Kidney epithelial cell (primary cell): ENCODE results near the gene PIK3CB. TPM values are rescaled to one million over a fixed set of nuclear protein-coding genes. Genes with fewer than 3 reads are reported as not detected.
"Not testable (repeated sequence)": the region's sequence is repeated elsewhere in the genome, so short reads cannot be mapped to it uniquely, and the experiment has no call there.

Source experiments
- DNase-seq: peaks from one replicate; pipeline ENCODE4 v3.0.0-alpha.2; 2010; ENCODE audit warnings: low read depth
- H3K27me3 ChIP-seq: 2 replicates; pipeline ENCODE4 v1.6.0; 2011; ENCODE audit warnings: low read length; ENCODE audit not compliant: control insufficient read depth, insufficient read depth
- H3K36me3 ChIP-seq: 2 replicates; pipeline ENCODE4 v1.5.1; 2011; ENCODE audit warnings: low read length; ENCODE audit not compliant: control insufficient read depth, insufficient read depth
- H3K4me3 ChIP-seq: 2 replicates; pipeline ENCODE4 v1.5.1; 2011; ENCODE audit warnings: low read depth, mild to moderate bottlenecking, control low read depth, low read length
- CTCF ChIP-seq: IDR thresholded peaks from 2 replicates; pipeline ENCODE4 v1.5.1; 2011; ENCODE audit warnings: mild to moderate bottlenecking, moderate library complexity, low read length, control low read depth, inconsistent platforms; ENCODE audit not compliant: insufficient read depth, poor library complexity, severe bottlenecking
- total RNA-seq: library from RNA; depleted of rRNA; stranded (reverse); fragments of >200 nt; gene quantifications from 2 replicates; pipeline ENCODE4 v1.2.3, GENCODE V29; 2015

PIK3CB gene
- total RNA-seq, 1 donor from 2014 or later: 14.5 TPM

GRCh38 chr3:138740072-138740471, 94.7 kb downstream of the PIK3CB start:
- DNase-seq: no peak
- Histone ChIP-seq H3K4me3 (no peak overlapping the region), H3K27me3 (no peaks in the 10 kb centered on the region), H3K36me3 (no peaks in the 10 kb centered on the region)
- no peak for TF ChIP-seq CTCF

- no peaks in the 10 kb centered on the region for H3K36me3 ChIP-seq
- TF ChIP-seq CTCF: no peak
- no peaks in the 10 kb centered on the region for H3K27me3 ChIP-seq
- DNase-seq: no peak
- no peak overlapping the region for H3K4me3 ChIP-seq
Measured at GRCh38 chr3:138732456-138732855, 102.3 kb downstream of the PIK3CB start.

- Histone ChIP-seq H3K27me3 (no peaks in the 10 kb centered on the region), H3K4me3 (no peak overlapping the region), H3K36me3 (no peaks in the 10 kb centered on the region)
- DNase-seq: no peak
- TF ChIP-seq CTCF: no peak
Measured at GRCh38 chr3:138726946-138727730, 107.6 kb downstream of the PIK3CB start.

- not testable (repeated sequence) for DNase-seq, H3K4me3 ChIP-seq
Measured at GRCh38 chr3:138726042-138726441, 108.7 kb downstream of the PIK3CB start.

GRCh38 chr3:138725116-138725515, 109.6 kb downstream of the PIK3CB start:
- TF ChIP-seq CTCF: no peak
- no peaks in the 10 kb centered on the region for H3K36me3 ChIP-seq
- no peak overlapping the region for H3K4me3 ChIP-seq
- no peaks in the 10 kb centered on the region for H3K27me3 ChIP-seq
- DNase-seq: no peak

More at GRCh38 chr3:138726042-138726441, 108.7 kb downstream of the PIK3CB start:
- H3K27me3 ChIP-seq, H3K36me3 ChIP-seq: not testable (repeated sequence)

GRCh38 chr3:138724443-138724842, 110.3 kb downstream of the PIK3CB start:
- H3K36me3 ChIP-seq: no peaks in the 10 kb centered on the region
- no peak for DNase-seq
- H3K27me3 ChIP-seq: no peaks in the 10 kb centered on the region
- no peak for TF ChIP-seq CTCF
- no peak overlapping the region for H3K4me3 ChIP-seq
